ENCODE data around the gene NRP2.
A peak's percentile ranks its signal among the peaks of the same experiment; 100 is the strongest.

NRP2 gene

GRCh38 chr2:205766779-205767359 lies 84.6 kb downstream of the NRP2 start:
- peak; percentile 98 for TF ChIP-seq CTCF (conservative IDR thresholded peaks at IDR 0.05; ENCODE audit: low read depth, low read length)
- peak; percentile 82 for DNase-seq (ENCODE audit: low read depth)
- H3K4me3 ChIP-seq (ENCODE audit: low read depth, low read length), result no peak overlapping the region

DNA sequence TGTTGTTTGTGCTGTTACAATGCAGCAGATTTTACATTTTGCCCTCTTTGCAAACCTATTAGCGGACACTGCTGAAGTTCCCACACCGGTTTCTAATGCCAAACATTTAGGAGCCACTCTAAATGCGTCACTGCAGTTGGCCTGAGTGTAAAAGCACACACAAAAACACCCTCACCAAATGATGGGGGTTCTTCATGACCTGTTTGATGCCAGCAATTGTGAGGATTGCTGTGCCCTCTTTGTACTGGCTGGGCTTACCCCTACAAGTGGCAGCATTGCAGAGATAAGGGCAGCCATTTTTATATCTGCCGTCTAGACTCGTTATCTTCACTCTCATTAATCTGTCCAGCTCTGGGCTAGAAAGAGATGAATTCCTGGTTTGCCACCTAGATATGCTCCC lies 85.3 kb downstream of the NRP2 start:
- H3K4me3 ChIP-seq (ENCODE audit: low read depth, low read length), result no peak overlapping the region
- TF ChIP-seq CTCF (conservative IDR thresholded peaks at IDR 0.05; ENCODE audit: low read depth, low read length), result no peak
- DNase-seq (ENCODE audit: low read depth), result no peak

DNA sequence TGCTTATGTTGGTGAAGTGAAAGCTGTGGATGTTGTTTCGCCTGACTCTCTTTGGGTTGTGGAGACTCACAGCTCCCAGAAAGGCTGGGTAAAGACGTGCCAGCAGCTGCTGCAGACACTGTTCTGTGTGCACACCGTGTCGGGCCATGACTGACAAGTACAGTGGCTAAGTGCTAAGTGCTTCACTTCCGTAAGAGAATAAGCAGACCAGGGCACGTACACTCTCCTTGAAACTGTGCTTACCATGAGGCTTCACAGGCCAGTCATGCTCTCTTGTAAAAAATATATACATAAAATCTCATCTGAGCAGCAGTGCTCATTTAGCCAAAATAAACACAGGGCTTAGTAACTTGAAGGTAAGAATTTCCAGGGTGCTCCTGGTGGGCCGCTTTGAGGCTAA lies 86.0 kb downstream of the NRP2 start:
- DNase-seq (ENCODE audit: low read depth), result no peak
- TF ChIP-seq CTCF (conservative IDR thresholded peaks at IDR 0.05; ENCODE audit: low read depth, low read length), result no peak
- H3K4me3 ChIP-seq (ENCODE audit: low read depth, low read length), result no peak overlapping the region

DNA sequence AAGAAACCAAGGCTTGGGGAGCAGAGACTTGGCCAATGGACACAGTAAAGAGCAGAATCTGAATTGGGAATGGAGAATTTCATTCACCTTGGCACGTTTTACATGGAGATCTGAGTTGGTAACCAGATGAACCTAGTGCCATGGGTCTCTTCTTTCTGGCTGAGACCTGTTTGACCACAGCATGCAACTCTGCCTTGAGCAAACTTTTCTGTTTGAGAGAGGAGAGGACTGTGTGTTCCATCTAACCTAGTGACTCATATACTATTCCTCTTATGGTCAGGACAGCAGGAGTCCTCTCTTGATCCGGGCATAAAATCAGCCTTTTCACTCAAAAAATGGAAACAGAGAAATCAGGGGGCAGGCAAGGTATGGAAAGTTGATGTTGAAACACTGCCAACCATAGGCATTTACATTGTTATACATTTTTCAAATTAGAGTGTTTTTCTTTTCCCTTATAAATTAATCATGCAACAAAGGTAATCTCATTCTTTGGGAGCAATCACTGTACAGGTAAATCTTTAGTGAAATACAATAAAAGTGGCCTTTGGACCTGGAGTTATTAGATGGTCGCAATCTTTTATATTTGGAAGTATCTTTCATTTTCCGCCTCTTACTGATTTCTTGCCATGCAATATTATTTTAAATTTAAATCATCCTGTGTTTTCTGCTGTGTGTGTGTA lies 86.7 kb downstream of the NRP2 start:
- TF ChIP-seq CTCF (conservative IDR thresholded peaks at IDR 0.05; ENCODE audit: low read depth, low read length), result no peak
- H3K4me3 ChIP-seq (ENCODE audit: low read depth, low read length), result no peak overlapping the region
- DNase-seq (ENCODE audit: low read depth), result peak; percentile 81

DNA sequence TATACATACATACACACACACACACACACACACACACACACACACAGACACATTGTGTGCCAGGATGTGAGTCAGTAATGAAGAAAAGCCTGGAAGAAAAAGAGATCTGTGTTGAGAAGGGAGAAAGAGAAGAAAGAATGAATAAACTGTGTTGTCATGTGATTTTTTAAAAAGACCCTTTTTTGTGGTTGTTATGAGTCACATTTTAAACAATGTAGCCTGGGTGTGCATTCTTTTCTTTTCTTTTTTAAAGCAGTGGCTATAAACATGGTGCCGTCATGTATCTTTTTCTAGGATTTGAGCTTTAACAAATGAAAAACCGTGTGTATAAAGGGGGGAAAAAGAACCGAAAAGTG lies 87.2 kb downstream of the NRP2 start:
- DNase-seq (ENCODE audit: low read depth), result peak; percentile 89
- H3K4me3 ChIP-seq (ENCODE audit: low read depth, low read length), result no peak overlapping the region
- no peak for TF ChIP-seq CTCF (conservative IDR thresholded peaks at IDR 0.05; ENCODE audit: low read depth, low read length)

GRCh38 chr2:205769879-205770278 lies 87.6 kb downstream of the NRP2 start:
- TF ChIP-seq CTCF (conservative IDR thresholded peaks at IDR 0.05; ENCODE audit: low read depth, low read length), result no peak
- DNase-seq (ENCODE audit: low read depth), result no peak
- H3K4me3 ChIP-seq (ENCODE audit: low read depth, low read length), result no peak overlapping the region

DNA sequence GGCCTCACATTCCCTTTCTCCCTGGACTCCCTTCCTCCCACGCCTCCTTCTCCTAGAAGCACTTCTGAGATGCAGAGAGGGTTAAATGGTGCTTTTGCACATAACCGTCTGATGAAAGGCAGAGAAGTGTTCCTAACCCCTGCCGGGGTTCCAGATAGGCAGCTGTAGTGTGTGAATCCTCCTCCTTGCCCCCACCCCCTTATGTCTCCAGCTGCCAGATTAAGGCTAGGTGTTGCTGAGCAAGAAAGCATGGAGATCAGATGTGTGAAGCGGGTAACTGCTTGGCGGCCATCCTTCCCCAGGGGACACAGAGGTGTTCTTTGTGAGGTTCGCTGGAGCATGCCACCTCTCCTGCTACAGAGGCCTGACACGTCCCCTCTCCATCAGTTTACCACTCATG lies 88.3 kb downstream of the NRP2 start:
- DNase-seq (ENCODE audit: low read depth), result no peak
- TF ChIP-seq CTCF (conservative IDR thresholded peaks at IDR 0.05; ENCODE audit: low read depth, low read length), result no peak
- no peak overlapping the region for H3K4me3 ChIP-seq (ENCODE audit: low read depth, low read length)

All from choroid plexus epithelial cell (primary cell).